MV-4-11 (cell line): ENCODE data around the gene TAF6.
A peak's percentile ranks its signal among the peaks of the same experiment; 100 is the strongest.

Source experiments
- DNase-seq: peaks from one replicate; lab custom pipeline; 2025; lab: John Stamatoyannopoulos, UW

The TAF6 gene

GRCh38 chr7:100065452-100066186 lies 53.5 kb downstream of the TAF6 start:
- DNase-seq, result peak; percentile 27

GRCh38 chr7:100064162-100064561 lies 55.0 kb downstream of the TAF6 start:
- no peak for DNase-seq

GRCh38 chr7:100063376-100063775 lies 55.8 kb downstream of the TAF6 start:
- DNase-seq, result no peak

DNA sequence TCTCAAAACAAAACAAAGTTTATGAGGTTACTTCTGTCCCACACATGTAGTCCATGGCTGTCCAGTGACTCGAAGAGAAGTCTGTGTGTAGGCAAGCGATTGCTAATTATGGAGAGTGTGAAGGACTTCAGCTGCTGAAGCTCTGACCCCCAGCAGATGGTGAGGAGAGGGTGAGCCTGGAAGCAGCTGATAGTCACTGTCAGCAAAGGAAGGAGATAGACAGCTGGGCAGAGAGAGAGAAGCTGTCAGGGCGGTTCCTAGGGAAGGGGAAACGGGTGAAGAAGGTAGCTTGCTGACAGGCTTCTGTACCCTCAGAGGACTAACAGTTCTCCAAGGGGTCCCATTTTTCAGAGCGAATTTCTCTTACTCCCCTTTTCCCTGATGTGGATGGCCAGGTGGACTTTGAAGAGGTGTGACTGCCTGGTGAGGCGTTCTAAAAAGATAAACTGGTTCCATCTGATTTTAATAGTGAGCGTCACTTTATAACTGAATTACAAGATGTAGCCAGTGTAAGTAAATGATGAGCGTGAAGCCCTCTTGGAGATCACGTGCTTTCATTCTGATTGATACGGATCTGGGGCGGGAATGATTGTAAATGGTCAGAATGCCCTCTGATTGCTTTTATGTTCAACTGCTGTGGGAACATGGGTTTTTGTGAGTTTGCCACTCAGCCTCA lies 57.5 kb downstream of the TAF6 start:
- no peak for DNase-seq

GRCh38 chr7:100059251-100059739 lies 59.9 kb downstream of the TAF6 start:
- peak; percentile 48 for DNase-seq
